HEK293T (cell line): Measurements from ENCODE around the gene RNGTT.

Experiments used
- ARNT ChIP-seq: fragments of 450-650 bp; IDR thresholded peaks from 2 replicates; pipeline ENCODE4 v1.6.1; 2017; ENCODE audit warnings: mild to moderate bottlenecking
- BHLHE40 ChIP-seq: fragments of 450-650 bp; IDR thresholded peaks from 2 replicates; pipeline ENCODE4 v1.6.1; 2016; ENCODE audit warnings: mild to moderate bottlenecking, moderate library complexity, borderline replicate concordance
- CTBP1 ChIP-seq: fragments of 450-650 bp; IDR thresholded peaks from 2 replicates; pipeline ENCODE4 v1.6.1; 2016; ENCODE audit warnings: borderline replicate concordance
- FOXA1 ChIP-seq: fragments of 450-650 bp; IDR thresholded peaks from 2 replicates; pipeline ENCODE4 v1.6.1; 2016; ENCODE audit warnings: mild to moderate bottlenecking
- FOXK2 ChIP-seq: fragments of 450-650 bp; IDR thresholded peaks from 2 replicates; pipeline ENCODE4 v1.6.1; 2016; ENCODE audit warnings: mild to moderate bottlenecking
- FOXM1 ChIP-seq: fragments of 450-650 bp; IDR thresholded peaks from 2 replicates; pipeline ENCODE4 v1.6.1; 2017; ENCODE audit warnings: mild to moderate bottlenecking, borderline replicate concordance
- NFRKB ChIP-seq: fragments of 450-650 bp; IDR thresholded peaks from 2 replicates; pipeline ENCODE4 v1.6.1; 2016; ENCODE audit warnings: mild to moderate bottlenecking, moderate library complexity
- SP1 ChIP-seq: fragments of 450-650 bp; IDR thresholded peaks from 2 replicates; pipeline ENCODE4 v1.6.1; 2017
- SUZ12 ChIP-seq: fragments of 450-650 bp; IDR thresholded peaks from 2 replicates; pipeline ENCODE4 v1.6.1; 2016; ENCODE audit warnings: mild to moderate bottlenecking
- TARDBP ChIP-seq: fragments of 450-650 bp; IDR thresholded peaks from 2 replicates; pipeline ENCODE4 v1.6.1; 2016
- ZNF384 ChIP-seq: fragments of 450-650 bp; IDR thresholded peaks from 2 replicates; pipeline ENCODE4 v1.6.1; 2016

GRCh38 chr6:88636871-88637270, 326.5 kb downstream of the RNGTT start:
- no peak for TF ChIP-seq CTBP1
- no peak for TF ChIP-seq FOXA1
- no peak for TF ChIP-seq SP1
- TF ChIP-seq FOXM1, result no peak
- no peak for TF ChIP-seq SUZ12
- TF ChIP-seq ARNT, result no peak
- no peak for TF ChIP-seq NFRKB
- TF ChIP-seq BHLHE40, result no peak
- no peak for TF ChIP-seq FOXK2
- no peak for TF ChIP-seq ZNF384
- no peak for TF ChIP-seq TARDBP
